H1 (cell line): ENCODE measurements around the gene ISCA2. TPM values are rescaled to one million over a fixed set of nuclear protein-coding genes. Genes with fewer than 3 reads are reported as not detected.

ENCODE experiments used
- CBX5 ChIP-seq: fragments of 300-800, 300-1000 bp; sonication (generic); IDR thresholded peaks from 2 replicates; pipeline ENCODE4 v1.7.1; 2016; ENCODE audit warnings: antibody characterized with exemption, low read length, low read depth
- EGR1 ChIP-seq: IDR thresholded peaks from 2 replicates; pipeline ENCODE4 v1.6.1; 2011; ENCODE audit warnings: low read depth, low read length, borderline replicate concordance
- GTF2F1 ChIP-seq: IDR thresholded peaks from 2 replicates; pipeline ENCODE4 v1.6.1; 2012; ENCODE audit warnings: low read depth, low read length, improper control_type of control experiment, borderline replicate concordance
- JUN ChIP-seq: IDR thresholded peaks from 2 replicates; pipeline ENCODE4 v1.6.1; 2011; ENCODE audit warnings: low read depth, mild to moderate bottlenecking, improper control_type of control experiment, low read length
- polyA plus RNA-seq, 7 experiments: library from polyadenylated mRNA; depleted of rRNA in 3 of 7; stranded (reverse) in 5 of 7; unstranded in 2 of 7; fragments of >200 nt in 5 of 7; fragments of 200-250 nt in 2 of 7; gene quantifications; 1 replicate in 5 of 7; 2 replicates in 1 of 7; 4 replicates in 1 of 7; pipeline versions ENCODE4 v1.2.1 to v1.2.3, GENCODE V29; 2011 to 2013; ENCODE audit warnings: missing spikeins in 2 of 7, mixed read lengths in 2 of 7
- total RNA-seq: library from RNA; stranded (reverse); fragmentation: NEBNext Ultra II Directional; extraction: Animal tissue kit (Norgen Biotek cat#: 25700); gene quantifications from 2 replicates; pipeline ENCODE4 v1.2.1, GENCODE V29; 2021

ISCA2 gene
- total and polyA plus RNA-seq, 2 of the 8 experiments (the other 6 are each of a cell fraction or from before 2014, with no cell fraction given): 43.5 to 78.6 TPM

- TF ChIP-seq GTF2F1 (no peak), JUN (no peak), EGR1 (no peak), CBX5 (no peak)
These were observed 16.1 kb downstream of the ISCA2 start (continued) for GRCh38 chr14:74509587-74510222.
